GM18868 (cell line): ENCODE results near the gene SRF.

ENCODE experiments used
- ATAC-seq: cut with Tn5 transposase; IDR thresholded peaks from one replicate; pipeline ENCODE4 v1.9.1; 2021; ENCODE audit warnings: mild to moderate bottlenecking, moderate library complexity; ENCODE audit not compliant: unreplicated experiment

Gene SRF

DNA sequence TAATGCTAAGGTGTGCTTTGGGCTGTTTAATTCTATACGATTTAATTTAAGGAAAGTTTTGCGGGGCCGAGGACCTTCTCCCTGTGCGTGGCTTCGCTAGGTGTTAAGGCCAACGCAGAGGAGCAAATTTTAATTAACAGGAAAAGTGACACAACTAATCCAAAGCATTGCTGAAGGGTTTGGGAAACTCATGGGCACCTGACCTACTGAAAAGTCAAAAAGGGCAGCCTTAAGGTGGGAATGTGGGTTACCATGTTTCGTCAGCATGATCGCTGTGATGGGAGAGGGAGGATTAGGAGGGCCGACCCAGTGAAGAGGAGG is 10.5 kb downstream of the SRF start:
- ATAC-seq, result no peak

DNA sequence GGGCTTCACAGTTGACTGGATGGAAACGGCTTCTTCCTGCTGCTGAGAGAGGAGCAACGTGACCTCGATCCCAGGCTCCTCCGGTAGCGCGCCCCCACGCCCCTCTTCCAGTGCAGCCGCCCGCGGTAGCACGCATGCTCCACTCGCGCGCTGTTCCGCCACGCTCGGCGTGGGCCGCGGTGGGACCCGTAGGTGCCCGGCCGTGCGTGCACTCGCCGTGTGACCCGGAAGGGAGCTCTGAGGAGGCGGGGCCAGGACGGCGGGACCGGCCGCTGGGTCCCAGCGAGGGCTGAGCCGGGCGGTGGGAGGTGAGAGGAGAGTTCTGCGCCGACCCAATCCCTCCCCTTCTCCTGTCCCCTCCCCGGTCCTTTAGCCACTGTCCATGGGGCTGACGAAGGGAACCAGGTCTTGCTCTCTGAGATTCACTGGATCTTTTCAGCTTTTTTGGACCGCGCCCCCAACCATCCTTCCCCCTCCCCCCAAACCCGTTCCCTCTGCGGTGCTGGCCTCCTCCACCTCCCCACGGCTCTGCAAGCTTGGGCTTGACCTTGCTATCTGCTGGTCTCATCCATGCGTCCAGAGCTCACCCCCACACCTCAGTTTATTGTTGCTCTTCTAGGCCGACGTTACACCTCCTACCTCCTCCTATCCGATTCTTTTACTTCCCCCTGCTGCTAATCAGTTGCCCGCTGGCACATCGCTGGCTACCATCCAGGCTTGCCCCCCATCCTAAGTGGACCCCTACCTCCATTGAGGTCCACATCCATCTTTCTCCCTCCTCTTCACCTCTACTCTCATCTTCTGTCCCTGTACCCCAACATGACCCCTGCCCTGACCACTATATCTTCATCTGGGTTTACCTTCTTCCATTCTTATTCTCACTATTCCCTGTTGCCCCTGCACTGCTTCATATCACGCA is 11.1 kb downstream of the SRF start, which contains the start of gene CUL9:
Gene CUL9 (plus strand): TSS at position 255 of the 919 bp plus-strand sequence. CDS start 2,115 bp downstream, outside the sequence.
- peak; percentile 92 for ATAC-seq

DNA sequence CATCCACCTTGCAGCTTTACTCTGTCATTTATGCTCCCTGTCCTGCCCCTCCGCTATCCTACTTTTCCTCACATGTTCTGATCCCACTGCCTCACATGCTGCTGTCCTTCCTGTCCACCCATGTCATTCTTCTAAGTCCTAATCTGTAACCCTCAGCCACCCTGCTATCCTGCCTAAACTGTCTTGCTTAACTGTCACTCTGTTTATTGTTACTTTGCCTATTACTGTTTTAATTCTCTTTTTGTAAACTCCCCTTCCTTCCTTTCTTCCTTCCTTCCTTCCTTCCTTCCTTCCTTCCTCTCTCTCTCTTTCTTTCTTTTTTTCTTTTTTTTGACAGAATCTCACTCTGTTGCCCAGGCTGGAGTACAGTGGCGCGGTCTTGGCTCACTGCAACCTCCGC is 12.4 kb downstream of the SRF start:
- no peak for ATAC-seq

DNA sequence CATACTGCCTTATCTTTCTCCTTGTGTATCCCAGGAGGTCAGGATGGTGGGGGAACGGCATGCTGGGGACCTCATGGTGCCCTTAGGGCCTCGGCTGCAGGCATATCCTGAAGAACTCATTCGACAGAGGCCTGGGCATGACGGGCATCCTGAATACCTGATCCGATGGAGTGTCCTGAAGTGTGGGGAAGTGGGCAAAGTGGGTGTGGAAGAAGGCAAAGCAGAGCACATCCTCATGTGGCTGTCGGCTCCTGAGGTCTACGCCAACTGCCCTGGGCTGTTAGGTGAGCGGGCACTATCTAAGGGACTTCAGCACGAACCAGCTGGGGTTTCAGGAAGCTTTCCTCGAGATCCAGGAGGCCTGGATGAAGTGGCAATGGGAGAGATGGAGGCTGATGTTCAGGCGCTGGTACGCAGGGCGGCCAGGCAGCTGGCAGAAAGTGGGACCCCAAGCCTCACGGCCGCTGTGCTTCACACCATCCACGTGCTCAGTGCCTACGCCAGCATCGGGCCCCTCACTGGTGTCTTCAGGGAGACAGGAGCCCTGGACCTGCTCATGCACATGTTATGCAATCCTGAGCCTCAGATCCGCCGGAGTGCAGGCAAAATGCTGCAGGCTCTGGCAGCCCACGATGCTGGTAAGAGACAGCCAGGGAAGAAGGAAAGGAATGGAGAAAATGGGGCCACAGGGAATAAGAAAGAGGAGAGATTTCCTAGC is 13.4 kb downstream of the SRF start:
- no peak for ATAC-seq

DNA sequence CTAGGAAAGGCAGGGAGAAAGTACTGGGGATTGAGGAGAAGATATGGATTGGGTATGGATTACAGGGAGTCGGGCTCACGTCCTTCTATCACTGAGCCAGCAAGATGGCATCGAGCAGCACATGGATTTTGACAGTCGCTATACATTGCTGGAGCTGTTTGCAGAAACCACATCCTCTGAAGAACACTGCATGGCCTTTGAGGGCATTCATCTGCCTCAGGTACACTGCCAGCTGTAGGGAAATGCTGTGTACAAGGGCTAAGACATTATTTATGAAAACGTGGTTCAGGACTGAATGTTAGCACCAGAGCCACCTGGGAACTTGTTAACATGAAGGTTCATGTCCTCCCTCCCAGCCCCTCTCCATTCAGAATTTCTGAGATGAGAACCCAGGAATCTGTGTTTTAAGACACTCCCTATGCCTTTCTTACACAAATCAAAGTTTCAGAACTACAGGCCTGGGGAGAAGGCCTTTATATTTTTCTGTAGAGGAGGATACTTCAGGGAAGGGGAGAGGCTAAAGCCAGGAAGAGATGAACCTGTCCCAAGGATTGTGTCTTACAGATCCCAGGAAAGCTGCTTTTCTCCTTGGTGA is 14.4 kb downstream of the SRF start:
- ATAC-seq, result no peak

DNA sequence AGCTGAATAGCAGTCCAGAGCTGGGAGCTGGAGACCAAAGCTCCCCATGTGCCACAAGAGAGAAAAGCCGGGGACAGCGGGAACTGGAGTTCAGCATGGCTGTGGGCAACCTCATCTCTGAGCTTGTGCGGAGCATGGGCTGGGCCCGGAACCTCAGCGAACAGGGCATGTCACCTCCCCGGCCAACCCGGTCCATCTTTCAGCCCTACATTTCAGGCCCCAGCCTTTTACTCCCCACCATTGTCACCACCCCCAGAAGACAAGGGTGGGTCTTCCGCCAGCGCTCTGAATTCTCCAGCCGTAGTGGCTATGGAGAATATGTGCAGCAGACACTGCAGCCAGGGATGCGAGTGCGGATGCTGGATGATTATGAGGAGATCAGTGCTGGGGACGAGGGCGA is 14.9 kb downstream of the SRF start:
- no peak for ATAC-seq

DNA sequence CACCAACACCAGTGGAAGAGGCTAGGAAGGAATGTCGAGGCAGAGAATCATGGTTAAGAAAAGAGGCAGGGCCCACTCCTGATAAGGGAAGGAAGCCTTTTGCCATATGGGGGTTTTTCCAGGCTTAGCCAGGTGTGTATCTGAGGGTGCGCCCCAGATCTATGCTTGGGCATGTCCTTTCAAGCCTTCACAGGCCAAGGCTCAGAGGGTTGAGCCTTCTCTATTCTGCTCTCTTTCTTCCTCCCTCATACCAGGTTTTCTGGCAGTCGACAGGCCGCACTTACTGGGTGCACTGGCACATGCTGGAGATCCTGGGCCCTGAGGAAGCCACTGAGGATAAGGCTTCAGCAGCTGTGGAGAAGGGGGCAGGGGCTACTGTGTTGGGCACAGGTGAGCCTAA is 15.6 kb downstream of the SRF start:
- no peak for ATAC-seq

DNA sequence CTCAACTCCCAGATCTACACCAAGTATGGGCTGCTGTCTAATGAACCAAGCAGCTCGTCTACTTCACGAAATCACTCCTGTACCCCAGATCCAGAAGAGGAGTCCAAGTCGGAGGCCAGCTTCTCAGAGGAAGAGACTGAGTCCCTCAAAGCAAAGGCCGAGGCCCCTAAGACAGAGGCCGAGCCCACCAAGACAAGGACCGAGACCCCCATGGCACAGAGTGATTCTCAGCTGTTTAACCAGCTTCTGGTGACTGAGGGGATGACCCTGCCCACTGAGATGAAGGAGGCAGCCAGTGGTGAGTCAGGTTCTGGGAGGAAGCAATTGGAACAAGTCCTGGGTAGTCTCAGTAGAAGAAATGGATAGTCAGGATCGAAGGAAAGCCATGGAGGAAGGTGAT is 16.8 kb downstream of the SRF start:
- no peak for ATAC-seq

DNA sequence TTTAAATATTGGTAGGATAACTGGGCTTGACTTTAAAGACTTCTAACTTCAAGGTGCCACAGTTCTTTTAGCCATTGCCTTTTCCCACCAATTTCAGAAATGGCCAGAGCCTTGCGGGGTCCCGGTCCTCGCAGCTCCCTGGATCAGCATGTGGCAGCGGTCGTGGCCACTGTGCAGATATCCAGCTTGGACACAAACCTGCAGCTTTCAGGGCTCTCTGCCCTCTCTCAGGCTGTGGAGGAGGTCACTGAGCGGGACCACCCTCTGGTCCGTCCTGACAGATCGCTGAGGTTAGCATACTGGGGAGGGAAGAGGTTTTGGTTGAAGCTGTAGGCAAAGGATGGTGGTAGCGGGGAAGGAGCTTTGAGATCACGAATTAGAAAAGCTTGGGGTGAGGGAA is 17.4 kb downstream of the SRF start:
- ATAC-seq, result no peak

DNA sequence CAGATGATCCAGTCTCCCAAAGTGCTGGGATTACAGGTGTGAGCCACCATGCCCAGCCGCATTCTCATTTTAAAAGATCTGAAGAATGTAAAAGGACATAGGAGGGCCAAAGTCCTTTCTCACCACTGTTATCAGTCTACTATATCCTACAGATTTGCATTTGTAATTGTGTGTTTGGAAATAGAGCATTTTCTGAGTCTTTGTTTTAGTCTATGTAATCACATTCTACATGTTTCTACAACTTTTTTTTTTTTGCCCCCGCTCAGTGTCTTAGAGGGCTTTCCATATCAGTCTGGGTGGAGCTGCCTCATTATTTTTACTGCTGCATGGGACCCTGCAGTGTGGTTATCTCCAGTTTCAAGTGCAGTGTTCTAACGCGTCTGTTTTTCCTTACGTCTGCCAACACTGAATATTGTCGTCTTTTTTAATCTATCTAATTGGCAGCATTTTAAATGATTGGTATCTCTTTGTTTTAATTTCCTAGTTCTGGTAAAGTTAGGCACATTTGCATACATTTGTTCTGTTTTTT is 18.8 kb downstream of the SRF start:
- ATAC-seq, result no peak

DNA sequence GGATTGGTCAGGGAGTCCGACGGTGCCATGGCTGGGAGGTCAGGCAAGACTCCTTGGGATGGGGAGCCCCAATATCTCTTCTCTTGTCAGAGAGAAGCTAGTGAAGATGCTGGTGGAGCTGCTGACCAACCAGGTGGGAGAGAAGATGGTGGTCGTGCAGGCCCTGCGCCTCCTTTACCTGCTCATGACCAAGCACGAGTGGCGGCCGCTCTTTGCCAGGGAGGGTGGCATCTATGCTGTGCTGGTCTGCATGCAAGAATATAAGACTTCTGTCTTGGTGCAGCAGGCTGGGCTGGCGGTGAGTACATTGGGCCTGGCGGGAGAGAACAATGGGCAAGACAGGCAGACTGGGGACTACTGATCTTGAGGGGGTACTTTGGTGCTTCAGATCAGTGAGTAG is 21.8 kb downstream of the SRF start:
- ATAC-seq, result no peak

DNA sequence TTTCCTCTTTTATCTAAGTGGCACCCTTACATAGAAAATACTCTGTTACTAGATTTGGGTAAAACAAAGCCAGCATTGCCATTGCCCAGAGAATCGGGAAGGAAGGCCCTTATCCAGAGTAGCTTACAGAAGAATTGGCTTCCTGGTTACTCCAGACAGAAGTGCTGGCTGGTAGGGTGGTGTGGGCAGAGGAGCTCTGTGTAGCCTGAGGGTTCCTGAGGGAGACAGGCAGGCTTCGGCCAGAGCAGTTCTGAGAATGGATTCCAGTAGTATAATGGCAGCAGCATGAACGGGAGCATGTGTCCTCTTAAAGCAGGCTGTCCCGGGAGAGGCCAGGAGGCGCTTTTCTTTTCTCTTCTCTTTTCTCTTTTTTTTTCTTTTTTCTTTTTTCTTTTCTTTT is 22.9 kb downstream of the SRF start:
- ATAC-seq, result no peak

DNA sequence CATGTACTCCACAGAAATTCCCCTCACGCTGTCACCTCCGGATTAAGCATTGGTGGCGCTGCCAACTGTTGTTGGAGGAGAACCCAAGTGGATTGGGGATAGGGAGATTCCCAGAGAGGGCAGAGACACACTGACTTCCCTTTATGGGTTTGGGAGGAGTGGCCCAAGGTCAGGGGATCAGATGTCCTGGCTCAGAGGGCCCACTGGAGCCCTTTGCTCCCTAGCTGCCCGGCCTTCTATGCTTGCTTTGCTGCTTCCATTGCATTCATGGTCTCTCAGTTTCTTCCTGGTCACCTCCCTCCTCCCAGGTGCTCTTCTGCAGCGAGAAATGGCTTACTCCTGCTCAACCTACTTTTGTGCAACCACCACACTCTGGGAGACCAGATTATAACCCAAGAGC is 25.3 kb downstream of the SRF start:
- no peak for ATAC-seq

DNA sequence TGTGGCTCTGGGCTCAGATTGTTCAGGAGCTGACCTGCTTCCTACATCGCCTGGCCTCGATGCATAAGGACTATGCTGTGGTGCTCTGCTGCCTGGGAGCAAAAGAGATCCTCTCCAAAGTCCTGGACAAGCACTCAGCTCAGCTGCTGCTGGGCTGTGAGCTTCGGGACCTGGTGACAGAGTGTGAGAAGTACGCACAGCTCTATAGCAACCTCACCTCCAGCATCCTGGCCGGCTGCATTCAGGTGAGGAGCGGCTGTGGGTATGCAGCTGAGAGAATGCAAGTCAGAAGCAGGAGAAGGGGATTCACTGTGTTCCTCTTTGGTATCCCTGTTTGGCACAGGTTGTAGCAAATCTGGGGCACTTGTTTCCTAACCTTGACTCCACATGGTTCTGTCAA is 28.8 kb downstream of the SRF start:
- no peak for ATAC-seq

DNA sequence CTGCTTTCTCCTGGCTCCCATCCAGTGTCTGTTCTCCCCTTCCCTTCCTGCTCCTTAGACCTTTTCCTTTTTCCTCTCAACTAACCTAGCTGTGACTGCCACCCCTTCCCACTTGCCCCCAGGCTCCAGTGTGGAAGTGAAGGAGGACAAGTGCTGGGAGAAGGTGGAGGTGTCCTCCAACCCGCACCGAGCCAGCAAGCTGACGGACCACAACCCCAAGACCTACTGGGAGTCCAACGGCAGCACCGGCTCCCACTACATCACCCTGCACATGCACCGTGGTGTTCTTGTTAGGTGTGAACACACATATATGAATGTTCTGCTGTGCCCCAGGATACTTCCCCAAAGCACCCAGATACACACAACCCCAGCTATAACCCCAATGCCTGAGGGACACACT is 29.5 kb downstream of the SRF start:
- ATAC-seq, result no peak

DNA sequence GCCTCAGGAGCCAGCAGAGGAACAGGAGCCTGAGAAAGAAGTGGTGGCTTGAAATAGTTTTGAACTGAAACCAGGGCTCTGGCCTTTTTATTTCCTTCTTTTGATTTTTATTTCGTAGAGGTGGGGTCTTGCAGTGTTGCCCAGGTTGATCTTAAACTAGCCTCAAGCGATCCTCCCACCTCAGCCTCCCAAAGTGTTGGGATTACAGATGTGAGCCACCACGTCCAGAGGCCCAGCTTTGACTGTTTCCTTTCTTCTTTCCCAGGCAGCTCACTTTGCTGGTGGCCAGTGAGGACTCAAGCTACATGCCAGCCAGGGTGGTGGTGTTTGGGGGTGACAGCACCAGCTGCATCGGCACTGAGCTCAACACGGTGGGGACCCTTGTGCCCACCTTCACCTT is 31.4 kb downstream of the SRF start:
- no peak for ATAC-seq

DNA sequence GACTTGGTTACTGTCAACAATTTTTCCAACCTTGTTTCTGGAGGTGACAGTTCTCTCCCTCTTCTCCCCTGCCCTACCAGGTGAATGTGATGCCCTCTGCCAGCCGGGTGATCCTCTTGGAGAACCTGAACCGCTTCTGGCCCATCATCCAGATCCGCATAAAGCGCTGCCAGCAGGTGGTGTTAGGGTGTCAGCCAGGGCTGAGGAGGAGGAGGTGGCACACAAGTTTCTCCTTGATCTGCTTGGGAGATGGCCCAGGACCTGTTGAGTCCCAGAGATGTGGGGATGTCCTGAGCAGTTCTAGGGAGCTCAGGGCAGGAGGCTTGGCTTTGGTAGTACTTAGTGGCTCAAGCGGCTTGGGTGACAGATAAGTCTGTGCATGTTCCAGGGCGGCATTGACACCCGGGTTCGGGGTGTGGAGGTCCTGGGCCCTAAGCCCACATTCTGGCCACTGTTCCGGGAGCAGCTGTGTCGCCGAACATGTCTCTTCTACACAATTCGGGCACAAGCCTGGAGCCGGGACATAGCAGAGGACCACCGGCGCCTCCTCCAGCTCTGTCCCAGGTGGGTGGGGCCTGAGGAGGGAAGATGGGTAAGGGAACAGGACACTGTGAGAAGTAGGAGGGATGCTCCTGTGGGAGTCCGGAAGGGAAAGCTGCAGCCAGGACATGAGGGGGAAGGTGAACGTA is 32.1 kb downstream of the SRF start:
- no peak for ATAC-seq

DNA sequence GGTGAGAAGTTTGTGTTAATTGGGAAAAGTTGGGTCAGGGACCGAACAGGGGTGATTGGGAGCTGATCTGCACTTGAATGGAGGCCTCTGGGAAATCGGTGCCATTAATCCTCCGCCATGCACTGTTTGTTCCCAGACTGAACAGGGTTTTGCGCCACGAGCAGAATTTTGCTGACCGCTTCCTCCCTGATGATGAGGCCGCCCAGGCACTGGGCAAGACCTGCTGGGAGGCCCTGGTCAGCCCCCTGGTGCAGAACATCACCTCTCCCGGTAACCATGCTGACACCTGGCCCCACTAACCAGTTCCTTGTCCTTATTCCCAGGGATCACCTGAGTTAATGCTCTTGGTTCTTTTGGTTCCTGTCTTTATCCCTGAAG is 32.6 kb downstream of the SRF start:
- no peak for ATAC-seq

DNA sequence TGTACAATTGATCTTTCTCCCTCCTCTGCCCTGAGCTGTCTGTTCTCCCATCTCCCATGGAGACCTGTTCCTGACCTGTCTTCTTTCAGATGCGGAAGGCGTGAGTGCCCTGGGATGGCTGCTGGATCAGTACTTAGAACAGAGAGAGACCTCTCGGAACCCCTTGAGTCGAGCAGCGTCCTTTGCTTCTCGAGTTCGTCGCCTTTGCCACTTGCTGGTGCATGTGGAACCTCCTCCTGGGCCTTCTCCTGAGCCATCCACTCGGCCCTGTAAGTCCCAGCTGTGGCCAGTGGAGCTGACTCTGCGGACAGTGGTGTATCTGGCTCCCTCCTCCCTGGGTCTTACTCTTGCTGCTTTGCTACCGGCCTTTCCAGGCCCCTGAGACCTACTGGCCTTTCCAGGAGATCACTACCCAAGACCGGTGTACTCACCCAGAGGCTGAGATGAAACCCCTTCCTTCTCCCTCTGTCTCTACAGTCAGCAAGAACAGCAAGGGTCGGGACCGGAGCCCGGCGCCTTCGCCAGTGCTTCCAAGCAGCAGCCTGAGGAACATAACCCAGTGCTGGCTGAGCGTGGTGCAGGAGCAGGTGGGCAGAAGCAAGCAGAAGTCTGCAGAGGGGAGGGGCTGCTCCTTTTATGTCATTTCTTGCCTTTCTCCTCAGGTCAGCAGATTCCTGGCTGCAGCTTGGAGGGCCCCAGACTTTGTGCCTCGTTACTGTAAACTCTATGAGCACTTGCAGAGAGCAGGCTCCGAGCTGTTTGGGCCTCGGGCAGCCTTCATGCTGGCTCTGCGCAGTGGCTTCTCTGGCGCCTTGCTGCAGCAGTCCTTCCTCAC is 33.4 kb downstream of the SRF start:
- ATAC-seq, result no peak

DNA sequence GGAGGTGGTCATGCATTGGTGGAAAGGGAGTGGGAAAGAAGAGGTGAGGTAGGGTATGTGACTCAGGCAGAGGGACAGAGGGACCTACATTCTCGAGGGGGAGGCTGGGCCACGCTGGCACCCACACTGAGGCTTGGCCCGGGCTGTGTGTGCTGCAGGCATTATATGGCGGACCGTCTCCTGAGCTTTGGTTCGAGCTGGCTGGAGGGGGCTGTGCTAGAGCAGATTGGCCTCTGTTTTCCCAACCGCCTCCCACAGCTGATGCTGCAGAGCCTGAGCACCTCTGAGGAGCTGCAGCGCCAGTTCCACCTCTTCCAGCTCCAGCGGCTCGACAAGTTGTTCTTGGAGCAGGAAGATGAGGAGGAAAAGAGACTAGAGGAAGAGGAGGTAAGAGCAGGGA is 34.8 kb downstream of the SRF start:
- ATAC-seq, result no peak
